RWPE1 (cell line): Measurements from ENCODE around the gene ST7.

Experiments
- CTCF ChIA-PET: fragments of 350-600 bp; sonication (Branson Sonifier 250); formaldehyde crosslinking; extraction: SDS; loops from one replicate; lab custom pipeline; 2021; lab: Yijun Ruan, JAX
- POLR2A ChIA-PET: fragments of 400-600 bp; formaldehyde crosslinking; extraction: SDS; loops from one replicate; lab custom pipeline; 2020; ENCODE audit warnings: antibody characterized with exemption; ENCODE audit not compliant: low non-redundant PET; lab: Yijun Ruan, JAX
- DNase-seq: peaks from one replicate; pipeline ENCODE4 v3.0.0; 2012; ENCODE audit warnings: low spot score
- H3K27ac ChIP-seq: fragments of 450-650 bp; 2 replicates; pipeline ENCODE4 v1.5.1; 2017
- CTCF ChIP-seq: fragments of 450-650 bp; conservative IDR thresholded peaks from 2 replicates; pipeline ENCODE4 v1.5.1; 2017; ENCODE audit warnings: low read depth, mild to moderate bottlenecking

The ST7 gene

DNA sequence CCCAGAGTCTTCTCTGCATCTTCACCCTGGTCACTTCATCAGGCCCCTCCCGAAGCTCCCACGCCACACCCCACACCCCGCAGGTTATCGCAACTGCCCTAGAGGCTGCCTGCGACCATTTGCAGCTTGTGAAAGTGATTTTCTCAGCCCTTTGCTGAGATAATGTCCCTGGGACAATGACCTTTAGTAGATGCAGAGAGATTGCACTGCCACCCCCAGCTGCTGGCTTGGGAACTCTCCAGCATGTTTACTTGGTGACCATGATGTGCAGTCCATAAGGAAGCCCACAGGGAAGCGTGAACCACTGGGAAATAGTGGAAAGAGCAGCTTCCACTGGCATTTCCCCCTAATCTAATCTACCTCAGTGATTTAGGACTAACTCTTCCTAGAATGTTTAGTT lies 272.2 kb downstream of the ST7 start:
- POLR2A ChIA-PET = no interaction called here
- DNase-seq = no peak
- TF ChIP-seq CTCF = no peak
- no peak overlapping the region for H3K27ac ChIP-seq
- CTCF ChIA-PET = interaction anchor here (1.3 kb wide), 1 partner anchor 13 kb away, joined by 3 read pairs; no protein-coding TSS in a partner anchor

DNA sequence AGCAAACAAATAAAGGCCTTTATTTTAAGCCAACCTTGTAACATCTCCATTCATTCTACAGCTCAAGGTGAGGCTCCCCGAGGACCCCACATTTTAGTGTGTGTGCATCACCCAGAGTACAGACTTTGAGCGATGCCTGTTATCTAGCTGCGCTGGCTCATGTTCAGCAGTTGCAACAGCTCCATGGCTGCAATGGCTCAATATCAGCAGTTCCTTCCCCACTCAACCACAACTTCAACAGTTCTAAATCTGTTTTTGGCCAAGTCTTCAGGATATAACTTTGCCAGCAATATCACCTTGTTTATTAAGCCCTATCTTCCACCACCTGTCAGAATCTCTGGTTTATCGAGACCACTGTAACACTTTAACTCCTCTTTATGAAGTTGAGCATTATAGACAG lies 273.8 kb downstream of the ST7 start:
- no peak overlapping the region for H3K27ac ChIP-seq
- DNase-seq = no peak
- no peak for TF ChIP-seq CTCF
- ChIA-PET CTCF (interaction anchor here (0.7 kb wide), 1 partner anchor 15 kb away, joined by 3 read pairs; no protein-coding TSS in a partner anchor), POLR2A (no interaction called here)

DNA sequence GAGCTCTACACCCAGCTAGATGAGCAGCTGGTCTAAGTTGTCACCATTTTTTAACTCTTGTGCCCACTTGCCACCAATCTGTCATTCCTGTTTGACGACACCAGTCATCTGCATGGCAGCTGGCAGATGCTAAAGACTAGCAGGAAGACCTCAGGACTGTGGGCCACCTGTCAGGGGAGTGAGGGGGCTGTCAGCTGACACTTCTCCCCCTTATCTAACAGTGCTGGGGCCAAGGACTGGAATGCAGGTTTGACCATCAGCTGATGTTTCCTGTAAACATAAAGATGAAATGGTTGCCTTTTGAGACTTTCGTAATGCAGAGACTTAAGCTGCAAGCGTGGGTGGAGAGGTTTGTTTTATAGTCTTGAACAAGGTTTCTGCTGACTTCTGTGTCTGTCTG lies 276.0 kb downstream of the ST7 start:
- DNase-seq = no peak
- no peak overlapping the region for H3K27ac ChIP-seq
- ChIA-PET CTCF (no interaction called here), POLR2A (no interaction called here)
- no peak for TF ChIP-seq CTCF

GRCh38 chr7:117230276-117231046 lies 277.2 kb downstream of the ST7 start:
- DNase-seq = no peak

DNA sequence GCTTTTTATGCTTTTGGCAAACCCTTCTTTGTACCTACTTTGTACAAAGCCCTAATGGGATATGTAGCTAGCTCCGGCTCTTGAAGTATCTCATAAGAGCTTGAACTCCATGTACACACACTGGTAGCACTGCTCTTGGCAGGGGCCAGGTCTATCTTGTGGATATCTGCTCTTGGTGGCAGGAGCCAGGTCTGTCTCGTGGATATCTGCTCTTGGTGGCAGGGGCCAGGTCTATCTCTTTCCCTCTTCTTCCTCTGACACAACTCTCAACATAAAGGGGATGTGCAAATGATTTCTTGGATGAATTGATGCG lies 277.7 kb downstream of the ST7 start:
- CTCF ChIA-PET = no interaction called here
- DNase-seq = no peak
- no peak for TF ChIP-seq CTCF
- POLR2A ChIA-PET = no interaction called here
- H3K27ac ChIP-seq = no peak overlapping the region

More at GRCh38 chr7:117230276-117231046, 277.2 kb downstream of the ST7 start:
- H3K27ac ChIP-seq = no peak overlapping the region
- CTCF ChIA-PET = interaction anchor here (0.6 kb wide), 1 partner anchor 413 kb away, joined by 3 read pairs; no protein-coding TSS in a partner anchor
- POLR2A ChIA-PET = no interaction called here
- no peak for TF ChIP-seq CTCF

DNA sequence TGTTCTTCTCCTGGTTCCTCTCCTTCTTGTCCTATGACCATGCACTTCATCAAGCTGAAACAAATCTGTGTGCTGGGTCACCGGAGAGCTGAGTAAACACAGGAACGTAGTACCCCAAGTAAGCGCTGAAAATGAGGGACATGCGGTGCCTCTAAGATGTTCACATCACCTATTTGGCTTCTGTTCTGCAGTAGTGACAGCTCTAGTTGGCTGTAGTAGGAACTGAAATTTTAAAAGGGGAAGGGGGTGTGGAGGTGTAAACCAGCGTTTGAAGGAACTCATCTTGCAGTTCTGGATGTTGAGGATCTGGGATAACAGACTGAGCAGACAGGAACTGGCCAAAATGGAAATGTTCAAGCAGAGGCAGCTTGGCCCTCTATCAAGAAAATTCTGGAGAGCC lies 284.3 kb downstream of the ST7 start:
- TF ChIP-seq CTCF = no peak
- ChIA-PET POLR2A (no interaction called here), CTCF (interaction anchor here (0.6 kb wide), 2 partner anchors 168 to 319 kb away, joined by 4 read pairs; no protein-coding TSS in a partner anchor)
- no peak for DNase-seq
- no peak overlapping the region for H3K27ac ChIP-seq
